ENCODE results near the gene LTK.

The LTK gene

DNA sequence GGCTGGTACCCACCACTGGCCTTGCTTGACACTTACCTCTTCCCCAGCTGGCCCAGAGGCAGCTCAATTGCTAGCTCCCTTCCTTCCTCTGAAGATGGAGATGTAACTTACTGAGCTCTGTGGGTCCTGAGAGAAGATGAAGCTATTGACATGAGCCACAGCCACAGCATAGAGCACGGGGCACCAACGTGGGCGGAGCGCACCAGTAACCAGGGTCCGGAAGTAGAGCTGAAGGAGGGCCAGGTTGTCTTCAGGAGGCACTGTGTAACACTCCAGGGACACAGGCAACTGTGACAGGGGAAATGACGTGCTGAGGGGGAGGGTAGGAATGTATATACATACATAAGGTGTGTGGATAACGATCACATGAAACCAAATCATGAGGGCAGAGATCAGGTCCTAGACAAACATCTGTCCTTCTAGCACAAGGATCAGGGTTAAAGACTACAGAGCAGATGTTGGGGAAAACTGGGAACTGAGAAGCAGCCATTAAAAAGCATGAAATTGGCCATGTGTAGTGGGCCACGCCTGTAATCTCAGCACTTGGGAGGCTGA, 4.3 kb upstream of the LTK start:
- no peak overlapping the region for H3K27ac ChIP-seq (replicated peaks)
- peaks cover 3% of the 10 kb centered on the region for H3K27me3 ChIP-seq (ENCODE audit: insufficient read depth, poor library complexity, severe bottlenecking)
- no peak overlapping the region for H3K4me3 ChIP-seq (replicated peaks; ENCODE audit: insufficient read depth, low read length)
- no peak for DNase-seq (ENCODE audit: low read depth in 1 of 2, low spot score in 1 of 2)
- no peak for TF ChIP-seq SPI1 (IDR thresholded peaks at IDR 0.05; ENCODE audit: borderline replicate concordance, low read depth)
- no peak for TF ChIP-seq POLR2AphosphoS5 (IDR thresholded peaks at IDR 0.05; ENCODE audit: low read depth)
- no peak for TF ChIP-seq REST (IDR thresholded peaks at IDR 0.05; ENCODE audit: insufficient replicate concordance, low read depth)
- TF ChIP-seq CTCF (IDR thresholded peaks at IDR 0.05; ENCODE audit: insufficient read depth, low read length): no peak
- no peak for TF ChIP-seq GABPA (IDR thresholded peaks at IDR 0.05; ENCODE audit: low read depth)

GRCh38 chr15:41512940-41513505, 604 bp downstream of the LTK start:
- DNase-seq (ENCODE audit: low read depth in 1 of 2, low spot score in 1 of 2): peak in 1 of 2 experiments; percentile 58
- peak overlapping the region; percentile 30 for H3K4me3 ChIP-seq (replicated peaks; ENCODE audit: insufficient read depth, low read length)
- TF ChIP-seq GABPA (IDR thresholded peaks at IDR 0.05; ENCODE audit: low read depth): no peak
- TF ChIP-seq SPI1 (IDR thresholded peaks at IDR 0.05; ENCODE audit: borderline replicate concordance, low read depth): no peak
- no peak for TF ChIP-seq REST (IDR thresholded peaks at IDR 0.05; ENCODE audit: insufficient replicate concordance, low read depth)
- no peak for TF ChIP-seq POLR2AphosphoS5 (IDR thresholded peaks at IDR 0.05; ENCODE audit: low read depth)
- no peak for TF ChIP-seq CTCF (IDR thresholded peaks at IDR 0.05; ENCODE audit: insufficient read depth, low read length)
- H3K27me3 ChIP-seq (ENCODE audit: insufficient read depth, poor library complexity, severe bottlenecking): peaks cover 16% of the 10 kb centered on the region
- no peak overlapping the region for H3K27ac ChIP-seq (replicated peaks)

GRCh38 chr15:41512512-41512939, 1.1 kb downstream of the LTK start:
- no peak for TF ChIP-seq POLR2AphosphoS5 (IDR thresholded peaks at IDR 0.05; ENCODE audit: low read depth)
- no peak for TF ChIP-seq GABPA (IDR thresholded peaks at IDR 0.05; ENCODE audit: low read depth)
- DNase-seq (ENCODE audit: low read depth in 1 of 2, low spot score in 1 of 2): no peak
- Histone ChIP-seq H3K4me3 (replicated peaks; ENCODE audit: insufficient read depth, low read length) (peak overlapping the region; percentile 30; the same call in 1 of the 2 replicates), H3K27ac (replicated peaks) (no peak overlapping the region), H3K27me3 (ENCODE audit: insufficient read depth, poor library complexity, severe bottlenecking) (peaks cover 16% of the 10 kb centered on the region)

GRCh38 chr15:41511899-41512369, 1.7 kb downstream of the LTK start:
- H3K4me3 ChIP-seq (replicated peaks; ENCODE audit: insufficient read depth, low read length): no peak overlapping the region
- TF ChIP-seq GABPA (IDR thresholded peaks at IDR 0.05; ENCODE audit: low read depth) (no peak), SPI1 (IDR thresholded peaks at IDR 0.05; ENCODE audit: borderline replicate concordance, low read depth) (no peak), POLR2AphosphoS5 (IDR thresholded peaks at IDR 0.05; ENCODE audit: low read depth) (no peak), CTCF (IDR thresholded peaks at IDR 0.05; ENCODE audit: insufficient read depth, low read length) (no peak), REST (IDR thresholded peaks at IDR 0.05; ENCODE audit: insufficient replicate concordance, low read depth) (no peak)
- H3K27me3 ChIP-seq (ENCODE audit: insufficient read depth, poor library complexity, severe bottlenecking): peaks cover 16% of the 10 kb centered on the region
- no peak for DNase-seq (ENCODE audit: low read depth in 1 of 2, low spot score in 1 of 2)
- H3K27ac ChIP-seq (replicated peaks): no peak overlapping the region
